Panc1 (cell line): Measurements from ENCODE around the gene GPR153. TPM values are rescaled to one million over a fixed set of nuclear protein-coding genes. Genes with fewer than 3 reads are reported as not detected.

ENCODE experiments used
- ATAC-seq: fragments of 200-7000 bp; cut with Tn5 transposase; 2 replicates; pipeline ENCODE4 v1.9.1; 2020; ENCODE audit warnings: mild to moderate bottlenecking, moderate library complexity
- BruUV-seq: library from RNA; stranded (reverse); fragments of 400-500 nt; replicated peaks from 2 replicates; lab custom pipeline; 2021; lab: Mats Ljungman, UMichigan
- CTCF ChIA-PET: fragments of 300-600 bp; sonication (Branson Sonifier 250); formaldehyde crosslinking; loops from one replicate; lab custom pipeline; 2022; ENCODE audit warnings: antibody characterized with exemption; lab: Charles Lee
- POLR2A ChIA-PET: fragments of 300-600 bp; sonication (Branson Sonifier 250); formaldehyde crosslinking; loops from one replicate; lab custom pipeline; 2022; ENCODE audit warnings: antibody characterized with exemption; lab: Charles Lee
- DNase-seq: peaks from one replicate; pipeline ENCODE4 v3.0.0-alpha.2; 2010; ENCODE audit warnings: low read depth, low spot score
- H3K27ac ChIP-seq: 2 replicates; pipeline ENCODE4 v1.5.1; 2011; ENCODE audit warnings: mild to moderate bottlenecking, low read length, inconsistent platforms
- H3K27me3 ChIP-seq: fragments of 200-500 bp; sonication (Bioruptor generic); 2 replicates; pipeline ENCODE4 v1.6.0; 2014; ENCODE audit warnings: low read length, inconsistent platforms; ENCODE audit not compliant: control insufficient read depth, insufficient read depth
- H3K36me3 ChIP-seq: fragments of 200-500 bp; sonication (Bioruptor generic); 2 replicates; pipeline ENCODE4 v1.5.1; 2014; ENCODE audit warnings: inconsistent platforms, mild to moderate bottlenecking, low read length, moderate library complexity; ENCODE audit not compliant: control insufficient read depth, insufficient read depth
- H3K4me1 ChIP-seq: 2 replicates; pipeline ENCODE4 v1.5.1; 2011; ENCODE audit warnings: inconsistent platforms, mild to moderate bottlenecking, low read length, moderate library complexity; ENCODE audit not compliant: control insufficient read depth, insufficient read depth
- H3K4me3 ChIP-seq, 2 experiments: 2 replicates each; pipeline ENCODE4 v1.5.1; 2011 to 2012; ENCODE audit warnings: low read depth in 2 of 2, low read length in 2 of 2, mild to moderate bottlenecking in 2 of 2, inconsistent platforms in 1 of 2, moderate library complexity in 1 of 2
- H3K9me3 ChIP-seq: fragments of 200-500 bp; sonication (Bioruptor generic); 2 replicates; pipeline ENCODE4 v1.5.1; 2014; ENCODE audit warnings: low read depth, mild to moderate bottlenecking, inconsistent platforms, low read length, moderate library complexity; ENCODE audit not compliant: control insufficient read depth, insufficient read depth
- CTCF ChIP-seq: fragments of 450-650 bp; IDR thresholded peaks from 2 replicates; pipeline ENCODE4 v1.5.1; 2017; ENCODE audit warnings: mild to moderate bottlenecking
- POLR2AphosphoS5 ChIP-seq: IDR thresholded peaks from 2 replicates; pipeline ENCODE4 v1.6.1; 2012; ENCODE audit warnings: mild to moderate bottlenecking, low read depth, low read length, moderate library complexity
- REST ChIP-seq, 2 experiments: IDR thresholded peaks; 2 replicates each; pipeline ENCODE4 v1.6.1; 2011 to 2012; ENCODE audit warnings: low read depth in 2 of 2, control low read depth in 1 of 2, low read length in 1 of 2, mild to moderate bottlenecking in 1 of 2, moderate library complexity in 1 of 2; ENCODE audit not compliant: insufficient read depth in 1 of 2
- SIN3A ChIP-seq: IDR thresholded peaks from 2 replicates; pipeline ENCODE4 v1.6.1; 2012; ENCODE audit warnings: low read depth, mild to moderate bottlenecking, low read length, moderate library complexity, borderline replicate concordance; ENCODE audit not compliant: insufficient read depth
- TCF7L2 ChIP-seq: IDR thresholded peaks from 2 replicates; pipeline ENCODE4 v1.6.1; 2011; ENCODE audit warnings: mild to moderate bottlenecking, low read depth, low read length, inconsistent platforms
- in situ Hi-C: cut with HindIII; loops from 2 replicates; pipeline ENCODE4 v1.10.0; 2016; ENCODE audit warnings: low sequenced_read_pairs, low pct_unique_long_range_greater_than_20kb
- intact Hi-C: fragments of 100-400 bp; cut with micrococcal nuclease; formaldehyde crosslinking; loops from one replicate; pipeline ENCODE4 v1.10.0; 2022; ENCODE audit not compliant: unreplicated experiment
- total RNA-seq: library from RNA; stranded (reverse); gene quantifications from one replicate; pipeline ENCODE4 v1.2.1, GENCODE V29; 2021; ENCODE audit not compliant: unreplicated experiment

Gene GPR153
- total RNA-seq, 1 experiment from 2014 or later: 5.5 TPM

GRCh38 chr1:6237093-6237492 is 23.8 kb downstream of the GPR153 start:
- DNase-seq: no peak

GRCh38 chr1:6235296-6235677 is 25.6 kb downstream of the GPR153 start:
- ChIA-PET POLR2A (interaction anchor here (0.7 kb wide), 1 partner anchor 184 kb away, joined by 3 read pairs; no protein-coding TSS in a partner anchor), CTCF (interaction anchor here (0.8 kb wide), 1 partner anchor 28 kb away, joined by 3 read pairs; no protein-coding TSS in a partner anchor)
- ATAC-seq (peak; percentile 4; the same call in 1 of the 2 replicates), DNase-seq (no peak)
- intact Hi-C loops: no loop called here
- peaks cover 10% of the 10 kb centered on the region for H3K36me3 ChIP-seq
- H3K9me3 ChIP-seq: no peaks in the 10 kb centered on the region
- in situ Hi-C loops: no loop called here
- peak overlapping the region; percentile 84 for H3K27ac ChIP-seq
- no TSS peak for BruUV-seq
- H3K4me3 ChIP-seq: peak overlapping the region; percentile 62 to 84
- TF ChIP-seq TCF7L2 (no peak), CTCF (no peak), POLR2AphosphoS5 (no peak), REST (IDR thresholded peaks at IDR 0.05; ENCODE audit: insufficient read depth in 1 of 2, low read depth in 2 of 2, low read length in 1 of 2) (no peak), SIN3A (no peak)
- peaks cover 6% of the 10 kb centered on the region for H3K4me1 ChIP-seq
- no peaks in the 10 kb centered on the region for H3K27me3 ChIP-seq

More at GRCh38 chr1:6237093-6237492, 23.8 kb downstream of the GPR153 start:
- Histone ChIP-seq H3K36me3 (peaks cover 2% of the 10 kb centered on the region), H3K27ac (no peak overlapping the region), H3K4me3 (no peak overlapping the region), H3K9me3 (no peaks in the 10 kb centered on the region), H3K27me3 (no peaks in the 10 kb centered on the region), H3K4me1 (peaks cover 6% of the 10 kb centered on the region)
- in situ Hi-C loops: no loop called here
- intact Hi-C loops: no loop called here
- ChIA-PET POLR2A (no interaction called here), CTCF (interaction anchor here (0.6 kb wide), 1 partner anchor 8 kb away, joined by 5 read pairs; no protein-coding TSS in a partner anchor)
- no peak for TF ChIP-seq TCF7L2
- TF ChIP-seq CTCF: no peak
- TF ChIP-seq POLR2AphosphoS5: no peak
- TF ChIP-seq SIN3A: no peak
- no peak for TF ChIP-seq REST (IDR thresholded peaks at IDR 0.05; ENCODE audit: insufficient read depth in 1 of 2, low read depth in 2 of 2, low read length in 1 of 2)
- no TSS peak for BruUV-seq
- no peak for ATAC-seq
